GM18520 (cell line): ENCODE results near the gene PRSS56.

Experiments used
- ATAC-seq: cut with Tn5 transposase; IDR thresholded peaks from one replicate; pipeline ENCODE4 v1.9.1; 2021; ENCODE audit not compliant: unreplicated experiment

PRSS56 gene

GRCh38 chr2:232519581-232520438 is at the start of gene PRSS56:
TSS of gene PRSS56 (plus strand) at chr2:232520388. CDS start at chr2:232520599, 211 bp downstream.
- no peak for ATAC-seq

GRCh38 chr2:232473467-232473890 is 46.7 kb upstream of the PRSS56 start:
- no peak for ATAC-seq

GRCh38 chr2:232476045-232476444 is 44.1 kb upstream of the PRSS56 start:
- no peak for ATAC-seq

- no peak for ATAC-seq
Observed at GRCh38 chr2:232476791-232477190, 43.4 kb upstream of the PRSS56 start.

- ATAC-seq, result no peak
Observed at GRCh38 chr2:232477751-232478510, 42.3 kb upstream of the PRSS56 start.

GRCh38 chr2:232478571-232479340 is 41.4 kb upstream of the PRSS56 start:
- no peak for ATAC-seq

- ATAC-seq, result no peak
Observed at GRCh38 chr2:232479341-232480200, 40.6 kb upstream of the PRSS56 start.

- ATAC-seq, result no peak
Observed at GRCh38 chr2:232480201-232481190, 39.7 kb upstream of the PRSS56 start.

GRCh38 chr2:232481322-232482140 is 38.7 kb upstream of the PRSS56 start:
- ATAC-seq, result no peak

- ATAC-seq, result no peak
Observed at GRCh38 chr2:232482301-232483238, 37.6 kb upstream of the PRSS56 start.

GRCh38 chr2:232483311-232483922 is 36.8 kb upstream of the PRSS56 start:
- ATAC-seq, result no peak

GRCh38 chr2:232483923-232484627 is 36.1 kb upstream of the PRSS56 start:
- ATAC-seq, result no peak

GRCh38 chr2:232484628-232485347 is 35.4 kb upstream of the PRSS56 start:
- no peak for ATAC-seq

- no peak for ATAC-seq
Observed at GRCh38 chr2:232485348-232485756, 34.8 kb upstream of the PRSS56 start.

GRCh38 chr2:232485757-232486557 is 34.2 kb upstream of the PRSS56 start:
- ATAC-seq, result no peak
